ENCODE data around the gene RTP3.
"Not testable (repeated sequence)": the region's sequence is repeated elsewhere in the genome, so short reads cannot be mapped to it uniquely, and the experiment has no call there.

RTP3 gene

DNA sequence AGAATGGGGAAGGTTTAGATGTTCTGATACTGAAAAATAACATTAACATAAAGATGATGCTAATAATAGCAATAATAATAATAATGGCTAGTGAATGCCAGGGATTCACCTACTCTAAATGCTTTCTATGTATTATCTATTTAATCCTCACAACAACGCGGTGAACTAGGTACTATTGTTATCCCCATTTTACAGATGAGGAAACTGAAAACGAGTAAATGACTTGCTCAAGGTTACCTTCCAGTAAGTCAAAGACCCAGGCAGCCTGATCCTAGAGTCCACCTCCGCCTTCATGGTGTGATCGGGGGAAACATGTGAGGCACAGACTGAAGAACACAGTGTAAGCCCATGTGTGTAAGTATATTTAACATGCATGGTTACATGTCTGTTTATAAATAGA lies 38.0 kb downstream of the RTP3 start:
- H3K36me3 ChIP-seq (ENCODE audit: insufficient read depth) = no peaks in the 10 kb centered on the region
- TF ChIP-seq CTCF (conservative IDR thresholded peaks at IDR 0.05; ENCODE audit: low read depth, low read length) = no peak
- H4K20me1 ChIP-seq (ENCODE audit: insufficient read depth) = no peaks in the 10 kb centered on the region
- H3K27ac ChIP-seq = no peak overlapping the region
- H3K27me3 ChIP-seq (ENCODE audit: insufficient read depth, low read depth) = no peaks in the 10 kb centered on the region
- H3K4me2 ChIP-seq = no peak overlapping the region
- no peak overlapping the region for H3K4me3 ChIP-seq (IDR thresholded peaks at IDR 0.05; ENCODE audit: insufficient read depth, low read depth, low read length)
- peaks cover 38% of the 10 kb centered on the region for H3K4me1 ChIP-seq (ENCODE audit: low read depth, poor library complexity, severe bottlenecking)
- H2AFZ ChIP-seq (ENCODE audit: low read depth) = no peak overlapping the region
- H3K79me2 ChIP-seq (ENCODE audit: insufficient read depth, low read depth) = no peaks in the 10 kb centered on the region
- no peak overlapping the region for H3K9ac ChIP-seq

- no peak for TF ChIP-seq CTCF (conservative IDR thresholded peaks at IDR 0.05; ENCODE audit: low read depth, low read length)
- H4K20me1 ChIP-seq (ENCODE audit: insufficient read depth) = no peaks in the 10 kb centered on the region
- no peak overlapping the region for H2AFZ ChIP-seq (ENCODE audit: low read depth)
- H3K4me3 ChIP-seq (IDR thresholded peaks at IDR 0.05; ENCODE audit: insufficient read depth, low read depth, low read length) = no peak overlapping the region
- H3K27me3 ChIP-seq (ENCODE audit: insufficient read depth, low read depth) = no peaks in the 10 kb centered on the region
- H3K4me1 ChIP-seq (ENCODE audit: low read depth, poor library complexity, severe bottlenecking) = peaks cover 39% of the 10 kb centered on the region
- H3K79me2 ChIP-seq (ENCODE audit: insufficient read depth, low read depth) = no peaks in the 10 kb centered on the region
- H3K4me2 ChIP-seq = no peak overlapping the region
- no peaks in the 10 kb centered on the region for H3K36me3 ChIP-seq (ENCODE audit: insufficient read depth)
- H3K9ac ChIP-seq = no peak overlapping the region
- H3K27ac ChIP-seq = no peak overlapping the region
These were observed 39.0 kb downstream of the RTP3 start for GRCh38 chr3:46536758-46537157.

GRCh38 chr3:46537316-46537715 lies 39.5 kb downstream of the RTP3 start:
- H3K4me2 ChIP-seq = no peak overlapping the region

GRCh38 chr3:46537779-46538178 lies 40.0 kb downstream of the RTP3 start:
- Histone ChIP-seq H3K36me3 (ENCODE audit: insufficient read depth) (no peaks in the 10 kb centered on the region), H3K27ac (peak overlapping the region; percentile 96), H3K4me3 (IDR thresholded peaks at IDR 0.05; ENCODE audit: insufficient read depth, low read depth, low read length) (no peak overlapping the region), H3K27me3 (ENCODE audit: insufficient read depth, low read depth) (no peaks in the 10 kb centered on the region), H2AFZ (ENCODE audit: low read depth) (peak overlapping the region; percentile 91; the same call in 1 of the 2 replicates), H3K79me2 (ENCODE audit: insufficient read depth, low read depth) (no peaks in the 10 kb centered on the region), H3K4me1 (ENCODE audit: low read depth, poor library complexity, severe bottlenecking) (peaks cover 49% of the 10 kb centered on the region), H3K9ac (no peak overlapping the region; the same call in 1 of the 2 replicates), H4K20me1 (ENCODE audit: insufficient read depth) (no peaks in the 10 kb centered on the region), H3K4me2 (peak overlapping the region; percentile 80)
- no peak for TF ChIP-seq CTCF (conservative IDR thresholded peaks at IDR 0.05; ENCODE audit: low read depth, low read length)

More at GRCh38 chr3:46537316-46537715, 39.5 kb downstream of the RTP3 start:
- Histone ChIP-seq H3K36me3 (ENCODE audit: insufficient read depth) (no peaks in the 10 kb centered on the region), H3K27ac (peak overlapping the region; percentile 96; the same call in 1 of the 2 replicates), H3K27me3 (ENCODE audit: insufficient read depth, low read depth) (no peaks in the 10 kb centered on the region), H3K79me2 (ENCODE audit: insufficient read depth, low read depth) (no peaks in the 10 kb centered on the region), H4K20me1 (ENCODE audit: insufficient read depth) (no peaks in the 10 kb centered on the region), H3K9ac (no peak overlapping the region), H2AFZ (ENCODE audit: low read depth) (no peak overlapping the region; the same call in 1 of the 2 replicates), H3K4me1 (ENCODE audit: low read depth, poor library complexity, severe bottlenecking) (peaks cover 44% of the 10 kb centered on the region), H3K4me3 (IDR thresholded peaks at IDR 0.05; ENCODE audit: insufficient read depth, low read depth, low read length) (no peak overlapping the region)
- TF ChIP-seq CTCF (conservative IDR thresholded peaks at IDR 0.05; ENCODE audit: low read depth, low read length) = no peak

DNA sequence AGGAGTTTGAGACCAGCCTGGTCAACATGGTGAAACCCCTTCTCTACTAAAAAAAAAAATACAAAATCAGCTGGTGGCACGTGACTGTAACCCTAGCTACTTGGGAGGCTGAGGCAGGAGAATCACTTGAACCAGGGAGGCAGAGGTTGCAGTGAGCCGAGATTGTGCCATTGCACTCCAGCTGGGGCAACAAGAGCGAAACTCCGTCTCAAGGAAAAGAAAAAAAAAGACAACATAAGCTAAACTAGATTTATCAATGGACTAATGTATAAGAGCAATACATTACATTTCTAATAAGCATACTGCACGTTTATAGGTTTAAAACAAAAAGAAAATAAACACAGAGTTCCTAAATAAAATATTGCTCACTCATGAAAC lies 40.6 kb downstream of the RTP3 start:
- not testable (repeated sequence) for H3K27me3 ChIP-seq (ENCODE audit: insufficient read depth, low read depth); H3K4me3 ChIP-seq (IDR thresholded peaks at IDR 0.05; ENCODE audit: insufficient read depth, low read depth, low read length); H3K36me3 ChIP-seq (ENCODE audit: insufficient read depth); H4K20me1 ChIP-seq (ENCODE audit: insufficient read depth); H3K79me2 ChIP-seq (ENCODE audit: insufficient read depth, low read depth)
- peaks cover 51% of the 10 kb centered on the region for H3K4me1 ChIP-seq (ENCODE audit: low read depth, poor library complexity, severe bottlenecking)
- peak overlapping the region; percentile 64; the same call in 1 of the 2 replicates for H3K9ac ChIP-seq
- H2AFZ ChIP-seq (ENCODE audit: low read depth) = peak overlapping the region; percentile 91
- H3K27ac ChIP-seq = peak overlapping the region; percentile 96
- H3K4me2 ChIP-seq = peak overlapping the region; percentile 80

All from KMS-11 (cell line).